DND-41 (cell line): ENCODE data around the gene DCUN1D3.

Experiments used
- CTCF ChIP-seq: IDR thresholded peaks from 2 replicates; pipeline ENCODE4 v1.5.1; 2012; ENCODE audit warnings: borderline replicate concordance, low read length, moderate library complexity, mild to moderate bottlenecking; ENCODE audit not compliant: poor library complexity, severe bottlenecking; ENCODE audit errors: extremely low read depth
- EZH2 ChIP-seq: IDR thresholded peaks from 3 replicates; pipeline ENCODE4 v1.6.1; 2012; ENCODE audit warnings: borderline replicate concordance, low read depth, mild to moderate bottlenecking, moderate library complexity, low read length, inconsistent platforms; ENCODE audit not compliant: severe bottlenecking

DNA sequence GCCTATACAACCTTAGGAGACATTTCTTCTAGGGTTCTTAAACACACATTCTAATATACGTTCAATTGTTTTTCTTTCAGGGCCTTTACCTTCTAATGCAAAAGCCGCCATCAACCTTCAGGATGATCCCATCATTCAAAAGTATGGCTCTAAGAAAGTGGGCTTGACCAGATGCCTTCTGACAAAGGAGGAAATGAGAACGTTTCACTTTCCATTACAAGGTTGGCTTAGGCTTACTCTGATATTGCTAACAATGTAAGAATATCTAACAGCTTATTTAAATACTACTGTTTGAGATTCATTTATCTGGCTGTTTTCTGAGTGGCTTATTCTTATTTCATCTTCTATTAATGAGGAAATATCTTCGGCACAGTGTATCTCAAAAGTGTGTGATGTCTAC, 78.5 kb downstream of the DCUN1D3 start:
- TF ChIP-seq CTCF (no peak), EZH2 (no peak)
